Lung (tissue), 12 donors: ENCODE results near the gene CMSS1. TPM values are rescaled to one million over a fixed set of nuclear protein-coding genes. Genes with fewer than 3 reads are reported as not detected.

Experiments
- ATAC-seq: fragments of 200-7000 bp; cut with Tn5 transposase; one replicate; pipeline ENCODE4 v1.9.1; 2020; ENCODE audit warnings: moderate number of reproducible peaks; ENCODE audit not compliant: insufficient read depth, low FRiP score
- DNase-seq, 3 donors: peaks; one replicate each; pipeline ENCODE4 v3.0.0-alpha.2; 2013 to 2017
- H3K27ac ChIP-seq, 2 donors: one replicate each; pipeline ENCODE4 v1.5.1; 2013; ENCODE audit warnings: mild to moderate bottlenecking in 2 of 2, moderate library complexity in 2 of 2, control low read depth in 1 of 2, inconsistent platforms in 1 of 2, low read depth in 1 of 2, low read length in 1 of 2
- H3K27me3 ChIP-seq, 3 donors: one replicate each; pipeline ENCODE4 v1.5.1; 2013; ENCODE audit warnings: low read length in 2 of 3; ENCODE audit not compliant: control insufficient read depth in 3 of 3, insufficient read depth in 3 of 3
- H3K36me3 ChIP-seq, 4 donors: one replicate each; pipeline ENCODE4 v1.5.1; 2013; ENCODE audit warnings: low read length in 4 of 4, mild to moderate bottlenecking in 1 of 4, moderate library complexity in 1 of 4; ENCODE audit not compliant: control insufficient read depth in 4 of 4, insufficient read depth in 4 of 4
- H3K4me1 ChIP-seq, 5 donors: one replicate each; pipeline ENCODE4 v1.5.1; 2013; ENCODE audit warnings: low read length in 5 of 5, mild to moderate bottlenecking in 2 of 5, moderate library complexity in 1 of 5; ENCODE audit not compliant: control insufficient read depth in 5 of 5, insufficient read depth in 5 of 5
- H3K4me3 ChIP-seq: one replicate; pipeline ENCODE4 v1.5.1; 2013; ENCODE audit warnings: mild to moderate bottlenecking, control low read depth, moderate library complexity
- H3K9ac ChIP-seq, 2 donors: one replicate each; pipeline ENCODE4 v1.5.1; 2013; ENCODE audit warnings: low read length in 2 of 2, control low read depth in 1 of 2; ENCODE audit not compliant: insufficient read depth in 1 of 2
- H3K9me3 ChIP-seq, 4 donors: one replicate each; pipeline ENCODE4 v1.5.1; 2013; ENCODE audit warnings: low read length in 3 of 4, mild to moderate bottlenecking in 1 of 4, moderate library complexity in 1 of 4; ENCODE audit not compliant: control insufficient read depth in 4 of 4, insufficient read depth in 3 of 4
- WGBS, 2 donors: extraction: QIAGEN DNeasy Blood & Tissue Kit; methylation state at CpG; one replicate each; pipeline ENCODE4 v1.1.7; 2013; 5-methylcytosine and 5-hydroxymethylcytosine counted together
- polyA plus RNA-seq, 2 donors: library from polyadenylated mRNA; stranded (reverse); fragments of 200-250 nt; gene quantifications; one replicate each; pipeline ENCODE4 v1.2.1, GENCODE V29; 2013
- total RNA-seq, 2 donors: library from RNA; depleted of rRNA in 1 of 2; stranded (reverse); fragments of >200 nt in 1 of 2; gene quantifications; one replicate each; pipeline ENCODE4 v1.2.1, GENCODE V29; 2014 to 2021
- TF ChIP-seq, protein P1 (sequence below): IDR thresholded peaks from 2 replicates; pipeline ENCODE4 v1.5.1; 2012; ENCODE audit warnings: mild to moderate bottlenecking; ENCODE audit errors: control extremely low read depth, extremely low read depth
- donor health status: control.
- donor health status: control.
- donor health status: Bipolar disorder and iron deficiency.
- donor health status: healthy.
- donor health status: DM: yes; HTN: yes; CAD: no.

The CMSS1 gene
- total and polyA plus RNA-seq, 4 donors, result 12.3 to 28.9 (median 22.6) TPM

DNA sequence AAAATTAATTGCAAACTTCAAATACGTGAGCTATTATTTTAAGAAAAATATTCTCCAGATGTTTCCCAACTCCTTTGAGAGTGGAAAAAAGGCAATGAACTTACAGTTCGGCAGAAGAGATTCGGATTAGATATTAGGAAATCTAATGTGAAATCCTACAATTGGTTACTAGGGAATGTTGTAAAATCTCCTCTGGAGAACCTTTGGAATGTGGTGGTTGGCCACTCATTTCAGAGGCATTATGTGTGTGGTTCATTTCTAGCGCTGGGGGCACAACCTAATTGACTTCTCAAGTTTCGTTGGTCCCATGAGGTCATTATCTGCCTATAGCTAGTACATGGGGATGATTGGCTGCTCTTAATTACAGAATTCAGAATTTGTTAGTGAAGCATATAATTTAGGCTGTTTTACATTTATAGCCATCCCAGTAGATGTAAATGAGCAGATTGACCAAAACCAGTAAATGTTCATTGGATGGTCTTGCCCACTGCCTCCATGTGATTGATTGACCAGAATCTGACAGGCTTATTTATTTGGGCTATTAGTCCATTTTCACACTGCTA lies 34.6 kb upstream of the CMSS1 start:
- H3K27me3 ChIP-seq, result no peaks in the 10 kb centered on the region
- ATAC-seq (no peak), DNase-seq (peak in 1 of 3 donors; percentile 5)
- no peak overlapping the region for H3K4me3 ChIP-seq
- TF ChIP-seq, protein P1, sequence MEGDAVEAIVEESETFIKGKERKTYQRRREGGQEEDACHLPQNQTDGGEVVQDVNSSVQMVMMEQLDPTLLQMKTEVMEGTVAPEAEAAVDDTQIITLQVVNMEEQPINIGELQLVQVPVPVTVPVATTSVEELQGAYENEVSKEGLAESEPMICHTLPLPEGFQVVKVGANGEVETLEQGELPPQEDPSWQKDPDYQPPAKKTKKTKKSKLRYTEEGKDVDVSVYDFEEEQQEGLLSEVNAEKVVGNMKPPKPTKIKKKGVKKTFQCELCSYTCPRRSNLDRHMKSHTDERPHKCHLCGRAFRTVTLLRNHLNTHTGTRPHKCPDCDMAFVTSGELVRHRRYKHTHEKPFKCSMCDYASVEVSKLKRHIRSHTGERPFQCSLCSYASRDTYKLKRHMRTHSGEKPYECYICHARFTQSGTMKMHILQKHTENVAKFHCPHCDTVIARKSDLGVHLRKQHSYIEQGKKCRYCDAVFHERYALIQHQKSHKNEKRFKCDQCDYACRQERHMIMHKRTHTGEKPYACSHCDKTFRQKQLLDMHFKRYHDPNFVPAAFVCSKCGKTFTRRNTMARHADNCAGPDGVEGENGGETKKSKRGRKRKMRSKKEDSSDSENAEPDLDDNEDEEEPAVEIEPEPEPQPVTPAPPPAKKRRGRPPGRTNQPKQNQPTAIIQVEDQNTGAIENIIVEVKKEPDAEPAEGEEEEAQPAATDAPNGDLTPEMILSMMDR, result no peak
- H3K36me3 ChIP-seq, result no peaks in the 10 kb centered on the region
- no peak overlapping the region for H3K27ac ChIP-seq
- no peaks in the 10 kb centered on the region for H3K9me3 ChIP-seq
- H3K9ac ChIP-seq, result no peak overlapping the region
- WGBS, 2 donors, result 76 to 85% methylated on average over 5 of the region's 5 CpGs
- H3K4me1 ChIP-seq, result no peaks in the 10 kb centered on the region

DNA sequence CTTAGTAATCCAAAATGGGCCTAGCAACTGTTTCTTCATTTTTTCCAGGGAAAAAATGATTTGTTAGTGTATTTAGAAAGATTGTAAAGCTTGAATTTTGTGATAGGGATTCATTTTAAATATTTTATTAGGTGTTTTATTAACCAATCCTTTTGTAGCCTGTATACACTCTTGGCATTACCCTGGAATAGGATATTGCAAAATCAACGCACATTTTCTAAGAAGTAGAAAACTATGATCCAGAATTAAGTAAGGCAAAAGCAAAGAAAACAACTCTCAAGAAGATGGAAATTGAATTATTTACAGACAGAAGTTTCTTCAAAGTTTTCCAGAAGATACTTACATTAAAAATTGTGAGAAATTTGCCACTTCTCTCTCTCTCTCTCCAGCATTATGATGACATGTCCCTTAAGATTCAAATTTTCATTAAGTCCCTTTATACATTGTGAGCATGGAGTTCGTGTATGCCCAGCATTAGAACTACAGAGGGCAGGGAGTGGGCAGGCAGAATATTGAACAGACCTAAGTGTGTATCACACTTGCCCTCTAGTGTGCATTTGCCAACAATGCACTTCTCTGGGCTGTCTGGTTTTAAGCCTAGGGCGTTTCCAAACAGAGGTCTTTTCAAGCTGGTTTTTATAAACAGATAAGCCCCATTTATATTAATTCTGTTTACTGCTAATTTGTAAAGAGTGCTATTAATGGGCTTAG lies 28.5 kb upstream of the CMSS1 start:
- 19 to 26% methylated on average over 3 of the region's 3 CpGs for WGBS, 2 donors
- Histone ChIP-seq H3K36me3 (no peaks in the 10 kb centered on the region), H3K9me3 (no peaks in the 10 kb centered on the region), H3K4me3 (no peak overlapping the region), H3K27ac (no peak overlapping the region), H3K9ac (no peak overlapping the region), H3K27me3 (no peaks in the 10 kb centered on the region), H3K4me1 (peaks cover 0 to 13% (median 0%) of the 10 kb centered on the region in 5 donors)
- TF ChIP-seq, protein P1, result no peak
- ATAC-seq, result peak; percentile 47
- peak; percentile 42 to 69 (median 53) for DNase-seq

DNA sequence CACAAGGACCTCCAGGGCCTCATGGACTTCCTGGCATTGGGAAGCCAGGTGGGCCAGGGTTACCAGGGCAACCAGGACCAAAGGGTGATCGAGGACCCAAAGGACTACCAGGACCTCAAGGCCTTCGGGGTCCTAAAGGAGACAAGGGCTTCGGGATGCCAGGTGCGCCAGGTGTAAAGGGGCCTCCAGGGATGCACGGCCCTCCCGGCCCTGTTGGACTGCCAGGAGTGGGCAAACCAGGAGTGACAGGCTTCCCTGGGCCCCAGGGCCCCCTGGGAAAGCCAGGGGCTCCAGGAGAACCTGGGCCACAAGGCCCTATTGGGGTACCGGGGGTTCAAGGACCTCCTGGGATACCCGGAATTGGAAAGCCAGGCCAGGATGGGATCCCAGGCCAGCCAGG lies 23.2 kb upstream of the CMSS1 start:
- no peak overlapping the region for H3K27ac ChIP-seq
- no peak for ATAC-seq
- peaks cover 0 to 7% (median 0%) of the 10 kb centered on the region in 5 donors for H3K4me1 ChIP-seq
- H3K9ac ChIP-seq, result no peak overlapping the region
- WGBS, 2 donors, result 93 to 95% methylated on average over 8 of the region's 8 CpGs
- no peak for DNase-seq
- TF ChIP-seq, protein P1, result no peak
- no peaks in the 10 kb centered on the region for H3K9me3 ChIP-seq
- no peaks in the 10 kb centered on the region for H3K27me3 ChIP-seq
- no peaks in the 10 kb centered on the region for H3K36me3 ChIP-seq
- no peak overlapping the region for H3K4me3 ChIP-seq
